ENCODE data around the gene DTNB.

GRCh38 chr2:25544445-25544844 is 128.9 kb downstream of the DTNB start:
- TF ChIP-seq FOXP2 (optimal IDR thresholded peaks at IDR 0.05; ENCODE audit: borderline replicate concordance, extremely low read depth, extremely low read length, insufficient read depth): no peak
- no peak for TF ChIP-seq REST (IDR thresholded peaks at IDR 0.05; ENCODE audit: insufficient read depth in 1 of 2, low read depth in 2 of 2, low read length in 2 of 2)
- TF ChIP-seq TAF1 (IDR thresholded peaks at IDR 0.05; ENCODE audit: borderline replicate concordance, insufficient read depth, low read length): no peak
- no peak for TF ChIP-seq POLR2AphosphoS5 (IDR thresholded peaks at IDR 0.05; ENCODE audit: low read depth, low read length)

All from PFSK-1 (cell line).